K562 (cell line): ENCODE data around the gene TIMM50. TPM values are rescaled to one million over a fixed set of nuclear protein-coding genes. Genes with fewer than 3 reads are reported as not detected.
A peak's percentile ranks its signal among the peaks of the same experiment; 100 is the strongest.

Experiments used
- HDGF ChIP-seq: fragments of 450-650 bp; IDR thresholded peaks from 2 replicates; pipeline ENCODE4 v1.6.1; 2016
- JUND ChIP-seq, 2 experiments: IDR thresholded peaks; 2 replicates in 1 of 2; 3 replicates in 1 of 2; pipeline ENCODE4 v1.6.1; 2011; ENCODE audit warnings: borderline replicate concordance in 2 of 2, low read depth in 2 of 2, low read length in 2 of 2, improper control_type of control experiment in 1 of 2, missing biosample characterization in 1 of 2, missing genetic modification characterization in 1 of 2, missing genetic modification reagents in 1 of 2
- KDM2B ChIP-seq: fragments of 250-450 bp; sonication (Bioruptor Pico); IDR thresholded peaks from 2 replicates; pipeline ENCODE4 v1.8.0; 2021; ENCODE audit warnings: mild to moderate bottlenecking, moderate library complexity
- KLF13 ChIP-seq: fragments of 450-650 bp; IDR thresholded peaks from 2 replicates; pipeline ENCODE4 v1.6.1; 2016; ENCODE audit warnings: missing genetic modification characterization, low read depth, mild to moderate bottlenecking, missing compliant biosample characterization, moderate library complexity, borderline replicate concordance
- MEIS2 ChIP-seq: fragments of 450-650 bp; IDR thresholded peaks from 2 replicates; pipeline ENCODE4 v1.6.1; 2014; ENCODE audit warnings: mild to moderate bottlenecking; ENCODE audit not compliant: partially characterized antibody
- MXI1 ChIP-seq: IDR thresholded peaks from 2 replicates; pipeline ENCODE4 v1.6.1; 2011; ENCODE audit warnings: low read depth, mild to moderate bottlenecking, improper control_type of control experiment, low read length
- RB1 ChIP-seq: fragments of 450-650 bp; IDR thresholded peaks from 2 replicates; pipeline ENCODE4 v1.6.1; 2017; ENCODE audit warnings: low read depth, mild to moderate bottlenecking
- RBFOX2 ChIP-seq: fragments of 200-400 bp; formaldehyde crosslinking; IDR thresholded peaks from 2 replicates; pipeline ENCODE4 v1.6.1; 2017; ENCODE audit warnings: low read depth, mild to moderate bottlenecking, low read length, moderate library complexity
- SAP30 ChIP-seq: fragments of 200-600 bp; sonication (generic); IDR thresholded peaks from 2 replicates; pipeline ENCODE4 v1.6.1; 2012; ENCODE audit warnings: borderline replicate concordance, low read depth, mild to moderate bottlenecking, moderate library complexity, low read length, control low read depth, inconsistent platforms; ENCODE audit not compliant: insufficient read depth, poor library complexity, severe bottlenecking
- ZNF184 ChIP-seq: sonication (generic); formaldehyde crosslinking; IDR thresholded peaks from 2 replicates; pipeline ENCODE4 v1.5.0; 2020; ENCODE audit warnings: missing genetic modification reagents
- ZNF699 ChIP-seq: fragments of 250-450 bp; sonication (Bioruptor Pico); IDR thresholded peaks from 2 replicates; pipeline ENCODE4 v1.8.0; 2021; ENCODE audit warnings: mild to moderate bottlenecking, moderate library complexity; ENCODE audit not compliant: insufficient replicate concordance
- ZNF77 ChIP-seq: fragments of 250-450 bp; sonication (Bioruptor Pico); IDR thresholded peaks from 2 replicates; pipeline ENCODE4 v1.5.0; 2020
- polyA plus RNA-seq, 8 experiments: library from polyadenylated mRNA; depleted of rRNA in 4 of 8; stranded (reverse) in 5 of 8; unstranded in 3 of 8; fragments of >200 nt; fragmentation: Nextera tagmentation in 2 of 8; fragmentation: Illumina TruSeq in 1 of 8; extraction: Ambion mirVana in 2 of 8; extraction: Trizol in 1 of 8; gene quantifications; 2 replicates each; pipeline versions ENCODE4 v1.2.1 to v1.2.3, GENCODE V29; 2011 to 2014; ENCODE audit warnings: inconsistent platforms in 1 of 8, missing spikeins in 1 of 8
- total RNA-seq, 7 experiments: library from RNA; depleted of rRNA in 6 of 7; stranded (reverse); fragments of >200 nt in 6 of 7; fragmentation: Illumina TruSeq in 2 of 7; extraction: Trizol in 2 of 7; gene quantifications; 2 replicates each; pipeline versions ENCODE4 v1.2.1 to v1.2.3, GENCODE V29; 2011 to 2021; ENCODE audit warnings: low replicate concordance in 1 of 7
- TF ChIP-seq, protein P1 (sequence below): fragments of 450-650 bp; IDR thresholded peaks from 2 replicates; pipeline ENCODE4 v1.6.1; 2016; ENCODE audit warnings: mild to moderate bottlenecking, moderate library complexity
- TF ChIP-seq, protein P2 (sequence below): sonication (generic); formaldehyde crosslinking; IDR thresholded peaks from 2 replicates; pipeline ENCODE4 v1.8.0; 2022; ENCODE audit warnings: missing genetic modification reagents, mild to moderate bottlenecking, borderline replicate concordance

The TIMM50 gene
- total and polyA plus RNA-seq, 9 of the 15 experiments (the other 6 are each of a cell fraction or from before 2014, with no cell fraction given), result 28.3 to 221 (median 170) TPM

DNA sequence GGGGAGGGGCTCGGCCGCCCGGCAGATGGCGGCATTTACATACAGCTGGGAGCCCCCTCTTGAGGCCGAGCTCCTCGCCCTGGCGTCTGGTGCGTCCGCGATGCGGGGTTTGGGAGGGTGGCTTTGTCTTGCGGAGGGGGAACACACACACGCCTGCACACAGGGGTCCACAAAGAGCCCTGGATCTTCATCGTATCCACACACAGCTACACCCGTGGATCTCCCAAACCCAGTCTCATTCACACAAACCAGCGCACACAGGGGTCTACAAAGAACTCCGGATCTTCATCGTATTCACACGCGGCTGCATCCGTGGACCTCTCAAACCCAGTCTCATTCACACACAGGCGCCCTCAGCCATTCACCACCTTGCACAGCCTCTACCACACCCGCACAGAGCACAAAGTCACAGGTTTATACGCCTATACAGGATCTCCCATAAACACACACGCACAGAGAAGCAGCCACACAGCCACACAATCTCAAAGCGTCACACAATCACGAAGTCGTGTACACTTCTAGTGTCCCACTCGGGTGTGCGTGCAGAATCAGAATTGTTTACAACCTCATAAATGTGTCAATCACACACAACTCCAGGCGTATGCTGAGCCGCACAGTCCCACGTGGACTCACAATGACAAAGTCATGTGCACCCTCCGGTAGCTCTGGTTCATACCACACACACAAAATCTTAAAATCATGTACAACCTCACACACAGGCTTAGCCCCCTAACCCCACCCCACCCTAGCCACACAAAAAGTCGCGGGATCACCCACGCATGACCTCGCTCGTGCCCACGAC is 17.6 kb downstream of the TIMM50 start (continued):
- TF ChIP-seq KLF13 (tag) (0 out of 2 replicates have a peak, but pooled peaks have one; percentile 16), HDGF (peak; percentile 77; the same call in 1 of the 2 replicates), ZNF699 (CRISPR knock-in tag) (no peak), JUND (IDR thresholded peaks at IDR 0.05; ENCODE audit: borderline replicate concordance, low read depth, low read length) (no peak), JUND (tag; IDR thresholded peaks at IDR 0.05; ENCODE audit: borderline replicate concordance, low read depth, low read length) (no peak), ZNF184 (CRISPR knock-in tag) (no peak), RB1 (peak; percentile 87), ZNF77 (CRISPR knock-in tag) (no peak), RBFOX2 (peak; percentile 56), MEIS2 (peak; percentile 67), KDM2B (CRISPR knock-in tag) (peak; percentile 61), MXI1 (peak; percentile 19; the same call in 1 of the 2 replicates), SAP30 (no peak)
- TF ChIP-seq, protein P1, sequence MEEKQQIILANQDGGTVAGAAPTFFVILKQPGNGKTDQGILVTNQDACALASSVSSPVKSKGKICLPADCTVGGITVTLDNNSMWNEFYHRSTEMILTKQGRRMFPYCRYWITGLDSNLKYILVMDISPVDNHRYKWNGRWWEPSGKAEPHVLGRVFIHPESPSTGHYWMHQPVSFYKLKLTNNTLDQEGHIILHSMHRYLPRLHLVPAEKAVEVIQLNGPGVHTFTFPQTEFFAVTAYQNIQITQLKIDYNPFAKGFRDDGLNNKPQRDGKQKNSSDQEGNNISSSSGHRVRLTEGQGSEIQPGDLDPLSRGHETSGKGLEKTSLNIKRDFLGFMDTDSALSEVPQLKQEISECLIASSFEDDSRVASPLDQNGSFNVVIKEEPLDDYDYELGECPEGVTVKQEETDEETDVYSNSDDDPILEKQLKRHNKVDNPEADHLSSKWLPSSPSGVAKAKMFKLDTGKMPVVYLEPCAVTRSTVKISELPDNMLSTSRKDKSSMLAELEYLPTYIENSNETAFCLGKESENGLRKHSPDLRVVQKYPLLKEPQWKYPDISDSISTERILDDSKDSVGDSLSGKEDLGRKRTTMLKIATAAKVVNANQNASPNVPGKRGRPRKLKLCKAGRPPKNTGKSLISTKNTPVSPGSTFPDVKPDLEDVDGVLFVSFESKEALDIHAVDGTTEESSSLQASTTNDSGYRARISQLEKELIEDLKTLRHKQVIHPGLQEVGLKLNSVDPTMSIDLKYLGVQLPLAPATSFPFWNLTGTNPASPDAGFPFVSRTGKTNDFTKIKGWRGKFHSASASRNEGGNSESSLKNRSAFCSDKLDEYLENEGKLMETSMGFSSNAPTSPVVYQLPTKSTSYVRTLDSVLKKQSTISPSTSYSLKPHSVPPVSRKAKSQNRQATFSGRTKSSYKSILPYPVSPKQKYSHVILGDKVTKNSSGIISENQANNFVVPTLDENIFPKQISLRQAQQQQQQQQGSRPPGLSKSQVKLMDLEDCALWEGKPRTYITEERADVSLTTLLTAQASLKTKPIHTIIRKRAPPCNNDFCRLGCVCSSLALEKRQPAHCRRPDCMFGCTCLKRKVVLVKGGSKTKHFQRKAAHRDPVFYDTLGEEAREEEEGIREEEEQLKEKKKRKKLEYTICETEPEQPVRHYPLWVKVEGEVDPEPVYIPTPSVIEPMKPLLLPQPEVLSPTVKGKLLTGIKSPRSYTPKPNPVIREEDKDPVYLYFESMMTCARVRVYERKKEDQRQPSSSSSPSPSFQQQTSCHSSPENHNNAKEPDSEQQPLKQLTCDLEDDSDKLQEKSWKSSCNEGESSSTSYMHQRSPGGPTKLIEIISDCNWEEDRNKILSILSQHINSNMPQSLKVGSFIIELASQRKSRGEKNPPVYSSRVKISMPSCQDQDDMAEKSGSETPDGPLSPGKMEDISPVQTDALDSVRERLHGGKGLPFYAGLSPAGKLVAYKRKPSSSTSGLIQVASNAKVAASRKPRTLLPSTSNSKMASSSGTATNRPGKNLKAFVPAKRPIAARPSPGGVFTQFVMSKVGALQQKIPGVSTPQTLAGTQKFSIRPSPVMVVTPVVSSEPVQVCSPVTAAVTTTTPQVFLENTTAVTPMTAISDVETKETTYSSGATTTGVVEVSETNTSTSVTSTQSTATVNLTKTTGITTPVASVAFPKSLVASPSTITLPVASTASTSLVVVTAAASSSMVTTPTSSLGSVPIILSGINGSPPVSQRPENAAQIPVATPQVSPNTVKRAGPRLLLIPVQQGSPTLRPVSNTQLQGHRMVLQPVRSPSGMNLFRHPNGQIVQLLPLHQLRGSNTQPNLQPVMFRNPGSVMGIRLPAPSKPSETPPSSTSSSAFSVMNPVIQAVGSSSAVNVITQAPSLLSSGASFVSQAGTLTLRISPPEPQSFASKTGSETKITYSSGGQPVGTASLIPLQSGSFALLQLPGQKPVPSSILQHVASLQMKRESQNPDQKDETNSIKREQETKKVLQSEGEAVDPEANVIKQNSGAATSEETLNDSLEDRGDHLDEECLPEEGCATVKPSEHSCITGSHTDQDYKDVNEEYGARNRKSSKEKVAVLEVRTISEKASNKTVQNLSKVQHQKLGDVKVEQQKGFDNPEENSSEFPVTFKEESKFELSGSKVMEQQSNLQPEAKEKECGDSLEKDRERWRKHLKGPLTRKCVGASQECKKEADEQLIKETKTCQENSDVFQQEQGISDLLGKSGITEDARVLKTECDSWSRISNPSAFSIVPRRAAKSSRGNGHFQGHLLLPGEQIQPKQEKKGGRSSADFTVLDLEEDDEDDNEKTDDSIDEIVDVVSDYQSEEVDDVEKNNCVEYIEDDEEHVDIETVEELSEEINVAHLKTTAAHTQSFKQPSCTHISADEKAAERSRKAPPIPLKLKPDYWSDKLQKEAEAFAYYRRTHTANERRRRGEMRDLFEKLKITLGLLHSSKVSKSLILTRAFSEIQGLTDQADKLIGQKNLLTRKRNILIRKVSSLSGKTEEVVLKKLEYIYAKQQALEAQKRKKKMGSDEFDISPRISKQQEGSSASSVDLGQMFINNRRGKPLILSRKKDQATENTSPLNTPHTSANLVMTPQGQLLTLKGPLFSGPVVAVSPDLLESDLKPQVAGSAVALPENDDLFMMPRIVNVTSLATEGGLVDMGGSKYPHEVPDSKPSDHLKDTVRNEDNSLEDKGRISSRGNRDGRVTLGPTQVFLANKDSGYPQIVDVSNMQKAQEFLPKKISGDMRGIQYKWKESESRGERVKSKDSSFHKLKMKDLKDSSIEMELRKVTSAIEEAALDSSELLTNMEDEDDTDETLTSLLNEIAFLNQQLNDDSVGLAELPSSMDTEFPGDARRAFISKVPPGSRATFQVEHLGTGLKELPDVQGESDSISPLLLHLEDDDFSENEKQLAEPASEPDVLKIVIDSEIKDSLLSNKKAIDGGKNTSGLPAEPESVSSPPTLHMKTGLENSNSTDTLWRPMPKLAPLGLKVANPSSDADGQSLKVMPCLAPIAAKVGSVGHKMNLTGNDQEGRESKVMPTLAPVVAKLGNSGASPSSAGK, result peak; percentile 89
- TF ChIP-seq, protein P2, sequence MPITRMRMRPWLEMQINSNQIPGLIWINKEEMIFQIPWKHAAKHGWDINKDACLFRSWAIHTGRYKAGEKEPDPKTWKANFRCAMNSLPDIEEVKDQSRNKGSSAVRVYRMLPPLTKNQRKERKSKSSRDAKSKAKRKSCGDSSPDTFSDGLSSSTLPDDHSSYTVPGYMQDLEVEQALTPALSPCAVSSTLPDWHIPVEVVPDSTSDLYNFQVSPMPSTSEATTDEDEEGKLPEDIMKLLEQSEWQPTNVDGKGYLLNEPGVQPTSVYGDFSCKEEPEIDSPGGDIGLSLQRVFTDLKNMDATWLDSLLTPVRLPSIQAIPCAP (CRISPR knock-in tag), result no peak
